Vagina (tissue), 2 donors: ENCODE data around the gene RADIL. TPM values are rescaled to one million over a fixed set of nuclear protein-coding genes. Genes with fewer than 3 reads are reported as not detected.

Source experiments
- DNase-seq, 2 donors: peaks; one replicate each; pipeline ENCODE4 v3.0.0-alpha.2; 2017; ENCODE audit errors: extremely low spot score in 2 of 2
- H3K27ac ChIP-seq: fragments of 200-600 bp; sonication (generic); one replicate; pipeline ENCODE4 v1.5.1; 2019
- H3K27me3 ChIP-seq: fragments of 200-600 bp; sonication (generic); one replicate; pipeline ENCODE4 v1.5.1; 2019
- H3K36me3 ChIP-seq, 2 donors: fragments of 200-600 bp; sonication (generic); one replicate each; pipeline ENCODE4 v1.5.1; 2017 to 2019
- H3K4me1 ChIP-seq: fragments of 200-600 bp; sonication (generic); one replicate; pipeline ENCODE4 v1.5.1; 2019
- H3K4me3 ChIP-seq, 2 donors: fragments of 200-600 bp; sonication (generic); 1 replicate in 1 of 2; 2 replicates in 1 of 2; pipeline ENCODE4 v1.5.1; 2016 to 2019
- H3K9me3 ChIP-seq: fragments of 200-600 bp; sonication (generic); one replicate; pipeline ENCODE4 v1.5.1; 2019
- POLR2A ChIP-seq, 2 donors: fragments of 450-650 bp; IDR thresholded peaks; one replicate each; pipeline ENCODE4 v1.6.1; 2017; ENCODE audit warnings: antibody characterized with exemption in 2 of 2, mild to moderate bottlenecking in 2 of 2, moderate library complexity in 2 of 2
- POLR2AphosphoS5 ChIP-seq, 2 donors: sonication (generic); formaldehyde crosslinking; IDR thresholded peaks; one replicate each; pipeline ENCODE4 v1.9.0; 2017; ENCODE audit warnings: antibody characterized with exemption in 2 of 2, mild to moderate bottlenecking in 2 of 2, low read depth in 1 of 2; ENCODE audit not compliant: insufficient read depth in 1 of 2
- intact Hi-C: fragments of 100-400 bp; cut with DNase I; formaldehyde crosslinking; loops from one replicate; pipeline ENCODE4 v1.15.1; 2023
- total RNA-seq: library from RNA; depleted of rRNA; stranded (reverse); fragments of >200 nt; gene quantifications from one replicate; pipeline ENCODE4 v1.2.3, GENCODE V29; 2016
- TF ChIP-seq, protein P1 (sequence below), 3 experiments: fragments of 450-650 bp in 2 of 3; fragments of 200-600 bp in 1 of 3; sonication (generic) in 1 of 3; IDR thresholded peaks; one replicate each; pipeline ENCODE4 v1.5.1; 2017 to 2019; ENCODE audit warnings: antibody characterized with exemption in 3 of 3, mild to moderate bottlenecking in 2 of 3, moderate library complexity in 2 of 3

Gene RADIL
- total RNA-seq, 1 donor from 2014 or later = 16.5 TPM

- DNase-seq = no peak
- H3K4me3 ChIP-seq = no peak overlapping the region
- TF ChIP-seq POLR2AphosphoS5 (IDR thresholded peaks at IDR 0.05; ENCODE audit: insufficient read depth in 1 of 2, low read depth in 1 of 2) = no peak
- no peak for TF ChIP-seq POLR2A (IDR thresholded peaks at IDR 0.05)
- TF ChIP-seq, protein P1, sequence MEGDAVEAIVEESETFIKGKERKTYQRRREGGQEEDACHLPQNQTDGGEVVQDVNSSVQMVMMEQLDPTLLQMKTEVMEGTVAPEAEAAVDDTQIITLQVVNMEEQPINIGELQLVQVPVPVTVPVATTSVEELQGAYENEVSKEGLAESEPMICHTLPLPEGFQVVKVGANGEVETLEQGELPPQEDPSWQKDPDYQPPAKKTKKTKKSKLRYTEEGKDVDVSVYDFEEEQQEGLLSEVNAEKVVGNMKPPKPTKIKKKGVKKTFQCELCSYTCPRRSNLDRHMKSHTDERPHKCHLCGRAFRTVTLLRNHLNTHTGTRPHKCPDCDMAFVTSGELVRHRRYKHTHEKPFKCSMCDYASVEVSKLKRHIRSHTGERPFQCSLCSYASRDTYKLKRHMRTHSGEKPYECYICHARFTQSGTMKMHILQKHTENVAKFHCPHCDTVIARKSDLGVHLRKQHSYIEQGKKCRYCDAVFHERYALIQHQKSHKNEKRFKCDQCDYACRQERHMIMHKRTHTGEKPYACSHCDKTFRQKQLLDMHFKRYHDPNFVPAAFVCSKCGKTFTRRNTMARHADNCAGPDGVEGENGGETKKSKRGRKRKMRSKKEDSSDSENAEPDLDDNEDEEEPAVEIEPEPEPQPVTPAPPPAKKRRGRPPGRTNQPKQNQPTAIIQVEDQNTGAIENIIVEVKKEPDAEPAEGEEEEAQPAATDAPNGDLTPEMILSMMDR (IDR thresholded peaks at IDR 0.05) = no peak
- intact Hi-C loops = loop anchor here (10.0 kb wide), 1 partner anchor 61 kb away; the partner anchor contains the start of gene RADIL
- no peaks in the 10 kb centered on the region for H3K9me3 ChIP-seq
- no peaks in the 10 kb centered on the region for H3K36me3 ChIP-seq
- H3K4me1 ChIP-seq = no peaks in the 10 kb centered on the region
- H3K27me3 ChIP-seq = no peaks in the 10 kb centered on the region
- H3K27ac ChIP-seq = no peak overlapping the region
Observed at GRCh38 chr7:4824120-4824775, 59.3 kb downstream of the RADIL start.

DNA sequence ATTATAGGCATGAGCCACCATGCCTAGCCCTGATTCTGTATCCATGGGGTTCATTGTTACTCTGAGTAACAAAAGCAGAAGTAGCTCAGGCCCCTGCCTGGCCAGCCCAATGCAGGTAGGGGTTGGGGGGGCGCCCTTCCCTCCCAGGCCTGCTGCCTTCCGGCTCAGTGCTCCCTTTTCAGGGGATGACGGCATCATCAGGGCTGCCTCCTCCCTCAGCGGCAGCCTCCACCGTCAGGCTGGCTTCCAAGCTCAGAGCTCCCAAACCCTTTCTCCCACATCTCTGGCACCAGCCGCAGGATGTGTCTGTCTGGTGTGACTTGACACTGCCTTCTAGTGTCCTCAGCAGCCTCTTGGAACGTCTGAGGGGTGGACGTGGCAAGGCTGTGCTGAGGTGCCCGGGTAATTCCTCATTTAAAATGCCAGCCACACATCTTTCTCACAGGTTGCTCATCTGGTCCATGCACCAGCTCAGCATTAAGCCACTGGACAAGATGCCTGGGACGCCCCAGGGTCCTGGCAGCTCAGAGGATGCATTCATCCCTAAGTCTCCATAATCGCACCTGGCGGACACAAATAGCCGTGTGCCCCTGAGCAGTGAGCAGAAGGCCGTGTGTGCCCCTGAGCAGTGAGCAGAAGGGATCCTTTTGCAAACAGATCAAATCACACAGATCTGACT is 59.9 kb downstream of the RADIL start:
- TF ChIP-seq POLR2AphosphoS5 (IDR thresholded peaks at IDR 0.05; ENCODE audit: insufficient read depth in 1 of 2, low read depth in 1 of 2) = no peak
- TF ChIP-seq, protein P1 (IDR thresholded peaks at IDR 0.05) = no peak
- no peaks in the 10 kb centered on the region for H3K27me3 ChIP-seq
- intact Hi-C loops = loop anchor here (10.0 kb wide), 1 partner anchor 61 kb away; the partner anchor contains the start of gene RADIL
- H3K27ac ChIP-seq = no peak overlapping the region
- no peak overlapping the region for H3K4me3 ChIP-seq
- no peaks in the 10 kb centered on the region for H3K36me3 ChIP-seq
- no peaks in the 10 kb centered on the region for H3K9me3 ChIP-seq
- no peaks in the 10 kb centered on the region for H3K4me1 ChIP-seq
- DNase-seq = no peak

GRCh38 chr7:4822677-4823076 is 60.8 kb downstream of the RADIL start:
- peaks cover 8% of the 10 kb centered on the region for H3K4me1 ChIP-seq
- H3K27me3 ChIP-seq = no peaks in the 10 kb centered on the region
- no peak overlapping the region for H3K4me3 ChIP-seq
- no peaks in the 10 kb centered on the region for H3K9me3 ChIP-seq
- intact Hi-C loops = loop anchor here (10.0 kb wide), 1 partner anchor 62 kb away; the partner anchor contains the start of gene RADIL
- no peak for DNase-seq
- no peak overlapping the region for H3K27ac ChIP-seq
- TF ChIP-seq, protein P1 (IDR thresholded peaks at IDR 0.05) = no peak
- TF ChIP-seq POLR2AphosphoS5 (IDR thresholded peaks at IDR 0.05; ENCODE audit: insufficient read depth in 1 of 2, low read depth in 1 of 2) (no peak), POLR2A (IDR thresholded peaks at IDR 0.05) (no peak)
- H3K36me3 ChIP-seq = no peaks in the 10 kb centered on the region

DNA sequence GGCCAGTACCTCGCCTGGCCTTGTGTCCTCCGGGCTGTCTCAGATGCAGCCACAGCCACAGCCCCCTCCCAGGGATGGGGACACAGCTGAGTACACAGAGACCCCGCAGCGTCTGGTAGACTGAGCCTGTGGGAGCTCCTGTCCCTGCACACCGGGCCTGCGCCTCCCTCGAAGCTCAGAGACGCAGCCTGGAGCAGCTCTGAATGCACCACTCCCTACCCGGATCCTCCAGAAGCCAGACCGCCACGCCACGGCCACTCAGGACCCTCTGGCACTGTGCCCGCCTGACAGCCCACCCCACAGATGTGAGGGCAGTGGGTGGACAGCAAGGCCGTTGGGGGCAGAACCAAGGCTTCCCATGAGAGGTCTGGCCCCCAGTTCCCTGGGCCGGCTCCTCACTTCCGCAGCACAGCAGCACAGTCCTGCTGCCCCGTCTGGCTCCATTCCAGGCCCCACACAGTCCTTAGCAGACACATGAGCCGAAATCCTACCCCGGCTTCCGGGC is 62.5 kb downstream of the RADIL start:
- intact Hi-C loops = loop anchor here (10.0 kb wide), 1 partner anchor 64 kb away; the partner anchor contains the start of gene RADIL
- Histone ChIP-seq H3K4me1 (peaks cover 9% of the 10 kb centered on the region), H3K36me3 (no peaks in the 10 kb centered on the region), H3K9me3 (no peaks in the 10 kb centered on the region), H3K4me3 (no peak overlapping the region), H3K27ac (no peak overlapping the region), H3K27me3 (no peaks in the 10 kb centered on the region)
- DNase-seq = no peak
- TF ChIP-seq, protein P1 (IDR thresholded peaks at IDR 0.05) = no peak
- TF ChIP-seq POLR2AphosphoS5 (IDR thresholded peaks at IDR 0.05; ENCODE audit: insufficient read depth in 1 of 2, low read depth in 1 of 2) (no peak), POLR2A (IDR thresholded peaks at IDR 0.05) (no peak)
